HG02938 (cell line): ENCODE results near the gene TYRO3.

Source experiments
- ATAC-seq: cut with Tn5 transposase; IDR thresholded peaks from one replicate; pipeline ENCODE4 v1.9.1; 2021; ENCODE audit warnings: mild to moderate bottlenecking, moderate library complexity; ENCODE audit not compliant: unreplicated experiment

The TYRO3 gene

GRCh38 chr15:41603411-41603935 lies 44.5 kb downstream of the TYRO3 start:
- ATAC-seq, result no peak

- no peak for ATAC-seq
Measured at GRCh38 chr15:41603941-41604911, 45.2 kb downstream of the TYRO3 start.

DNA sequence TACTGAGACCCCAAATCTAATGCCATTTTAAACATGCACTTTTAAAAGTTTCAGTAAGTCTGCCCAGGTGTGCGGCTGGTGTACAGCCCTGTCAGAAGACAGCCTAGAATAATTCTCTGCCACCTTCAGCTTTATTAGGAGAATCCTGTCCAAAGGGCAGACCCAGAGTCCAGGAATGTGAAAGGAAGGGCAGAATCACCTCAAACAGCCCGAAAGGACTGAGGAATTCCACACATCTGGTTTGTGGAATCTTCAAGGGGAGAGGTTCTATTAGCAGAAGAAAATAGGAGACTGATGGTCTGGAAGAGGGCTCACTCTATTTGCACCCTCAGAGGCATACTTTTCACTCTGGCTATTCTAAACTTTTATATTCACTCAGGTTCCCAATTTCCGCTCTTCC lies 46.6 kb downstream of the TYRO3 start:
- ATAC-seq, result no peak

DNA sequence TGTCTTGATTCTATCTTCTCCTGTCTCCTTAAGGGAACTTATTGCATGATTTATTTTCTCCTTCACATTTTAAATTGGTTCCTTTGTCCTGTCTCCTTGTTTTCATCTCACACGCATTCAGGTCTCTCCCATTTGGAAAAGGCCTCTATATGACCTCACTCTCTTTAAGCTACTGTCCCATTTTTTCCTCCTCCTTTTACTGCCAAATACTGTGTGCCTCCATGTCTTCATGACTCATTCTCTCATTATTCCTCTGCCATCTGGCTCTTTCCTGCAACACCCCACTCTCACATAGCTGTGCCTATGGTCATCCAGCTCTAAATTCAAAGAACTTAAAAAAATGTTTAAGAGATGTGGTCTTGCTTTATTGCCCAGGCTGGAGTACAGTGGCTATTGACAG lies 48.0 kb downstream of the TYRO3 start:
- no peak for ATAC-seq

GRCh38 chr15:41609123-41609522 lies 50.1 kb downstream of the TYRO3 start:
- no peak for ATAC-seq

DNA sequence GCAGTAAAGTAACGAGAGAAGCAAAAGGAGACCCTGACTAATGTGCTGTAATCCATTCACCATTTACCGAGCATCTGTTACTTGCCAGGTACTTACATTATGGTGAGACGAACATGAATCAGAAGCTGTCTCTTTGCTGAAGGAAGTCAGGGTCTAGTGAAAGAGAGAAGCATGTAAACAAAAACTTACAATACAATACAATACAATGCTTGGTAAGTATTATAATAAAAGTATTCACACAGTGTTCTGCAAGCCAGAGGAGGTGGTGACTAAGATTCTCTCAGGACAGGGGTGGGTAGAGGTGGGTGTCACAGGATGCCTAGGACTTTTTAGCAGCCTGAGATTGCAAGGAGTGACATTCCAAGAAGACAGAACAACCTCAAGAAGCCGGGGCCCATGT lies 51.0 kb downstream of the TYRO3 start:
- no peak for ATAC-seq

DNA sequence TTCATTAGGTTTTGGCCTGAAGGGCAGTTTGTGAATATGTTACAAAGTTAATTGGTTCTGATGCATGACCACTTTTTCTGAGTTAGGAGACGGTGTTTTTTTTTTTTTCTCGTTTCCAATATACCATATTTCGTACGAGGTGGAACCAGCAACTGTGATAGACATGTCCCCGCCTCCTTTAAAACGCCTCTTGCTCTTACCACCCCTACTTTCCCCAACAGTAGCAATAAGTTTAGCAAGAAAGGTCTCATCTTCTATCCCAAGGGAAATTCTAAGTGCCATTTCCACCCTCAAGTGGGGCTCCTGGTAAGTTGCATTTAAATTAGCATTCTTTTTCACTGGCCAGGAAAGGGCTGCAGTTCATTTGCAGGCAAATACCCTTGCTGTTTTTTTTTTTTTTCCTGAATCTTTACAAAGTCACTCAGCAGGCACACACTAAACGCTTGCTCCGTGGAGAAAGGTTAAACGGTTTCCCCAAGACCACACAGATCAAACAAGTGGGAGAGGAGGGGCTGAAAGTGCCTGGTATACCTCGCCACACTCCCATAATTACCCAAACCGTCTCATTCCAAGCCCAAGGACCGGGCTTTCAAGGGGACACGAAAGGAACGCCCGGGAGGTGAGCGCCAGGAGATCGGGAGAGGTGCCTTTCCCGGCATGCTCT lies 61.7 kb downstream of the TYRO3 start:
- ATAC-seq, result no peak

DNA sequence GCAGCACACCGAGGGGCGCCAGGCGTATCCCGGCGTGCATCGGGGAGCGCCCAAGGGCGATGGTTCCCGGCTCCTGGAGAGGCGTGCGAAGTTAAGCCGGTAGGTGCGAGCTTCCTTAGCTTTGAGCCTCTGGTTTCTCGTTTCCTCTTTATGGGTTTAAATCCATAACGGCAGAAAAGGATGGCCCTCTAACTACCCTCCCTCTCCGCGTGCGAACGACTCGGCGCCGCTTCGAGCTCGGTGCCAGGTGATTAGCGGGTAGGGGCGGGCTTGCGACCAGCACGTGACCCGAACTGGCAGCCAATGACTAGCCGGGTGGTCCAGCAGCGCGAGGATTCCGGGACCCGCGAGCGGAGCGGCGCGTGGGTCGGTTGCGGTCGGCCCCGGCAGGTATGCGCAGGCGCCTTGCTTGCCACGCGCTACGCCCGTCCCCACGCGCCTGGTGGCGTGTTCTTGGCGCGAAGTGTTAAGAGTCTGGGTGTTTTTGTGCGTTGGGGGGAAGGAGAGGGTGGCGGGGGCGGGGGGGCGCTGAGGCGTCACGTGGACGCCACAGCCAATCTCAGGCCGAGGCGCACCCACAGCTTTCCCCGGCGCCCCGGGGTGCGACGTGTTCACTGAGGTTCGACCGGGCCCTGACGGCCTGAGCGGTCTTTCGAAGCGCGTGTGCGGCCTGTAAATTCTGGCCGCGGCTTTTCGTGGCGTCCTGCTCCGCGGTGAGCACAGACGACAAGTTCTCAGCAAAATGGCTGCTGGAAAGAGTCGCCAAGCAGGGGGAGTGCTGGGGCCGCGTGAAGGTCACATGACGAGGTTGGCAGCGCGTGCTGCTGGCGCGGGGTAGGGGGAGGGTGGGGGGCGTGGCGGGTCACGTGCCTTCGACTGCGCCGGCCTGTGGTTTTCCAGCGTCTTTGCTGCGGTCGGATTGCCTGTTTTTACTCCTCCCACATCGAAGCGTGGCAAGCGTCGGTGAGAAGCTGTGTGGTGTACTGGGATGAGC lies 62.5 kb downstream of the TYRO3 start:
- ATAC-seq, result no peak

- ATAC-seq, result no peak
Measured at GRCh38 chr15:41622901-41623300, 63.9 kb downstream of the TYRO3 start.

DNA sequence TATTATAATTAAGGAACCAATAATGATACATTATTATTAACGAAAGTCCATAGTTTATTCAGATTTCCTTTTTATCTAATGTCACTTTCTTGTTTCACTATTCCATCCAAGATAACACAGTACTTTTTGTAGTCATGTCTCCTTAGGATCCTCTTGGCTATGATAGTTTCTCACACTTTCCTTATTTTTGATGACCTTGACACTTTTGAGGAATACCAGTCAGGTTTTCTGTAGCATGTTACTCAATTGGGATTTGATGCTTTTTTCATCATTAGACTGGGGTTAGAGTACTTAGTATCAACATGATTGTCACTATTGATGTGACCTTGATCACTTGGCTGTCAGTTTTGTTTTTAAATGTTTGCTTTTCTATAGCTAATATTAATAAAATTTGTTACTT lies 68.2 kb downstream of the TYRO3 start:
- ATAC-seq, result no peak

GRCh38 chr15:41629463-41629862 lies 70.5 kb downstream of the TYRO3 start:
- no peak for ATAC-seq

GRCh38 chr15:41629883-41630282 lies 70.9 kb downstream of the TYRO3 start:
- ATAC-seq, result no peak

GRCh38 chr15:41630616-41631217 lies 71.7 kb downstream of the TYRO3 start:
- no peak for ATAC-seq

GRCh38 chr15:41631880-41632470 lies 73.0 kb downstream of the TYRO3 start:
- no peak for ATAC-seq
